ENCODE results near the gene LONP1.

Gene LONP1

GRCh38 chr19:5696196-5697021, 23.5 kb downstream of the LONP1 start:
- peaks cover 74% of the 10 kb centered on the region for H3K36me3 ChIP-seq (ENCODE audit: insufficient read depth, low read length)
- H3K27ac ChIP-seq (ENCODE audit: low read depth, low read length) = no peak overlapping the region
- no peak overlapping the region for H3K9ac ChIP-seq (ENCODE audit: low read length)
- H3K9me3 ChIP-seq (ENCODE audit: low read length) = no peaks in the 10 kb centered on the region
- H3K4me3 ChIP-seq (ENCODE audit: low read depth in 1 of 2, low read length in 2 of 2) = no peak overlapping the region
- peaks cover 7% of the 10 kb centered on the region for H3K4me1 ChIP-seq (ENCODE audit: insufficient read depth, low read length)
- no peaks in the 10 kb centered on the region for H3K27me3 ChIP-seq (ENCODE audit: control insufficient read depth in 1 of 2, insufficient read depth in 2 of 2, low read length in 2 of 2)

- peaks cover 71% of the 10 kb centered on the region for H3K36me3 ChIP-seq (ENCODE audit: insufficient read depth, low read length)
- no peaks in the 10 kb centered on the region for H3K27me3 ChIP-seq (ENCODE audit: control insufficient read depth in 1 of 2, insufficient read depth in 2 of 2, low read length in 2 of 2)
- H3K4me1 ChIP-seq (ENCODE audit: insufficient read depth, low read length) = peaks cover 11% of the 10 kb centered on the region
Measured at GRCh38 chr19:5695649-5696195, 24.2 kb downstream of the LONP1 start.

GRCh38 chr19:5694956-5695648, 24.8 kb downstream of the LONP1 start:
- Histone ChIP-seq H3K36me3 (ENCODE audit: insufficient read depth, low read length) (peaks cover 65% of the 10 kb centered on the region), H3K4me3 (ENCODE audit: low read depth in 1 of 2, low read length in 2 of 2) (no peak overlapping the region), H3K9ac (ENCODE audit: low read length) (no peak overlapping the region), H3K27ac (ENCODE audit: low read depth, low read length) (no peak overlapping the region), H3K27me3 (ENCODE audit: control insufficient read depth in 1 of 2, insufficient read depth in 2 of 2, low read length in 2 of 2) (no peaks in the 10 kb centered on the region), H3K4me1 (ENCODE audit: insufficient read depth, low read length) (peaks cover 11% of the 10 kb centered on the region), H3K9me3 (ENCODE audit: low read length) (no peaks in the 10 kb centered on the region)

More at GRCh38 chr19:5695649-5696195, 24.2 kb downstream of the LONP1 start:
- H3K27ac ChIP-seq (ENCODE audit: low read depth, low read length) = no peak overlapping the region
- no peak overlapping the region for H3K4me3 ChIP-seq (ENCODE audit: low read depth in 1 of 2, low read length in 2 of 2)
- no peaks in the 10 kb centered on the region for H3K9me3 ChIP-seq (ENCODE audit: low read length)
- H3K9ac ChIP-seq (ENCODE audit: low read length) = no peak overlapping the region

GRCh38 chr19:5694167-5694955, 25.6 kb downstream of the LONP1 start:
- Histone ChIP-seq H3K27ac (ENCODE audit: low read depth, low read length) (no peak overlapping the region), H3K9ac (ENCODE audit: low read length) (no peak overlapping the region), H3K9me3 (ENCODE audit: low read length) (no peaks in the 10 kb centered on the region), H3K36me3 (ENCODE audit: insufficient read depth, low read length) (peaks cover 65% of the 10 kb centered on the region), H3K4me3 (ENCODE audit: low read depth in 1 of 2, low read length in 2 of 2) (no peak overlapping the region), H3K27me3 (ENCODE audit: control insufficient read depth in 1 of 2, insufficient read depth in 2 of 2, low read length in 2 of 2) (no peaks in the 10 kb centered on the region), H3K4me1 (ENCODE audit: insufficient read depth, low read length) (peaks cover 11% of the 10 kb centered on the region)

GRCh38 chr19:5693195-5694166, 26.5 kb downstream of the LONP1 start:
- Histone ChIP-seq H3K9me3 (ENCODE audit: low read length) (no peaks in the 10 kb centered on the region), H3K36me3 (ENCODE audit: insufficient read depth, low read length) (peaks cover 56% of the 10 kb centered on the region), H3K27ac (ENCODE audit: low read depth, low read length) (no peak overlapping the region), H3K4me1 (ENCODE audit: insufficient read depth, low read length) (peaks cover 11% of the 10 kb centered on the region), H3K27me3 (ENCODE audit: control insufficient read depth in 1 of 2, insufficient read depth in 2 of 2, low read length in 2 of 2) (no peaks in the 10 kb centered on the region), H3K4me3 (ENCODE audit: low read depth in 1 of 2, low read length in 2 of 2) (no peak overlapping the region), H3K9ac (ENCODE audit: low read length) (no peak overlapping the region)

- Histone ChIP-seq H3K4me1 (ENCODE audit: insufficient read depth, low read length) (peaks cover 11% of the 10 kb centered on the region), H3K36me3 (ENCODE audit: insufficient read depth, low read length) (peaks cover 52% of the 10 kb centered on the region)
Measured at GRCh38 chr19:5692723-5693194, 27.2 kb downstream of the LONP1 start.

GRCh38 chr19:5691822-5692722, 27.9 kb downstream of the LONP1 start:
- Histone ChIP-seq H3K9ac (ENCODE audit: low read length) (no peak overlapping the region), H3K9me3 (ENCODE audit: low read length) (no peaks in the 10 kb centered on the region), H3K4me3 (ENCODE audit: low read depth in 1 of 2, low read length in 2 of 2) (peak overlapping the region in 1 of 2 donors; percentile 97), H3K4me1 (ENCODE audit: insufficient read depth, low read length) (peaks cover 11% of the 10 kb centered on the region), H3K27ac (ENCODE audit: low read depth, low read length) (peak overlapping the region; percentile 96), H3K36me3 (ENCODE audit: insufficient read depth, low read length) (peaks cover 51% of the 10 kb centered on the region), H3K27me3 (ENCODE audit: control insufficient read depth in 1 of 2, insufficient read depth in 2 of 2, low read length in 2 of 2) (no peaks in the 10 kb centered on the region)

More at GRCh38 chr19:5692723-5693194, 27.2 kb downstream of the LONP1 start:
- Histone ChIP-seq H3K27me3 (ENCODE audit: control insufficient read depth in 1 of 2, insufficient read depth in 2 of 2, low read length in 2 of 2) (no peaks in the 10 kb centered on the region), H3K9ac (ENCODE audit: low read length) (no peak overlapping the region), H3K27ac (ENCODE audit: low read depth, low read length) (no peak overlapping the region), H3K9me3 (ENCODE audit: low read length) (no peaks in the 10 kb centered on the region), H3K4me3 (ENCODE audit: low read depth in 1 of 2, low read length in 2 of 2) (no peak overlapping the region)

- Histone ChIP-seq H3K4me1 (ENCODE audit: insufficient read depth, low read length) (peaks cover 11% of the 10 kb centered on the region), H3K9ac (ENCODE audit: low read length) (peak overlapping the region; percentile 76), H3K27me3 (ENCODE audit: control insufficient read depth in 1 of 2, insufficient read depth in 2 of 2, low read length in 2 of 2) (no peaks in the 10 kb centered on the region), H3K27ac (ENCODE audit: low read depth, low read length) (peak overlapping the region; percentile 96), H3K4me3 (ENCODE audit: low read depth in 1 of 2, low read length in 2 of 2) (peak overlapping the region; percentile 95 to 97), H3K36me3 (ENCODE audit: insufficient read depth, low read length) (peaks cover 44% of the 10 kb centered on the region), H3K9me3 (ENCODE audit: low read length) (no peaks in the 10 kb centered on the region)
Measured at GRCh38 chr19:5690955-5691821, 28.8 kb downstream of the LONP1 start.
